Lower leg skin (tissue), 4 donors: ENCODE results near the gene UBQLN1. TPM values are rescaled to one million over a fixed set of nuclear protein-coding genes. Genes with fewer than 3 reads are reported as not detected.

Experiments used
- DNase-seq, 2 donors: peaks; one replicate each; pipeline ENCODE4 v3.0.0-alpha.2; 2019; ENCODE audit warnings: low spot score in 2 of 2
- H3K4me3 ChIP-seq: fragments of 200-600 bp; sonication (generic); 2 replicates; pipeline ENCODE4 v1.5.1; 2017; ENCODE audit warnings: mild to moderate bottlenecking, low read depth; ENCODE audit not compliant: poor library complexity, severe bottlenecking
- POLR2A ChIP-seq, 2 donors: fragments of 450-650 bp; IDR thresholded peaks; one replicate each; pipeline ENCODE4 v1.6.1; 2016 to 2017; ENCODE audit warnings: antibody characterized with exemption in 2 of 2, mild to moderate bottlenecking in 1 of 2, moderate library complexity in 1 of 2
- WGBS, 2 donors: methylation state at CpG; one replicate each; pipeline ENCODE4 v1.1.5; 2018; 5-methylcytosine and 5-hydroxymethylcytosine counted together
- intact Hi-C: fragments of 100-400 bp; cut with DNase I; formaldehyde crosslinking; loops from one replicate; pipeline ENCODE4 v1.15.0; 2023; ENCODE audit warnings: low total_unique reads
- total RNA-seq, 4 donors: library from RNA; depleted of rRNA; stranded (reverse); fragments of >200 nt; gene quantifications; one replicate each; pipeline ENCODE4 v1.1.0, GENCODE V29; 2016
- TF ChIP-seq, protein P1 (sequence below), 3 donors: fragments of 450-650 bp; IDR thresholded peaks; one replicate each; pipeline ENCODE4 v1.5.1; 2016; ENCODE audit warnings: antibody characterized with exemption in 3 of 3, mild to moderate bottlenecking in 3 of 3, moderate library complexity in 2 of 3

Gene UBQLN1
- total RNA-seq, 4 donors from 2014 or later = 92.7 to 120 (median 101) TPM

DNA sequence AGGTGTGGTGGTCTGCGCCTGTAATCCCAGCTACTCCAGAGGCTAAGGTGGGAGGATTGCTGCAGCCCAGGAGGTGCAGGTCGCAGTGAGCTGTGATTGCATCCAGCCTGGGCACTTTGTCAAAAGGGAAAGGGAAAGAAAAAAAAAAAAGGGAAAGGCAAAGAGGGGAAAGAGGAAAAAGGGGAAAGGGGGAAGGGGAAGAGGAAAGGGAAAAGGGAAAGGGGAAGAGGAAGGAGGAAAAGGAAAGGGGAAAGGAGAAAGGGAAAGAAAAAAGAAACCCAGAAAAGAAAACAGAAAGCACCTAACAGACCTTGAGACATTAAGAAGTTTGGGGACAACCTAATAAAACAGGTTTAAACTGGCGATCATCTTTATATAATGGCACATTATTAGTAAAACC, 44.8 kb downstream of the UBQLN1 start:
- TF ChIP-seq, protein P1, sequence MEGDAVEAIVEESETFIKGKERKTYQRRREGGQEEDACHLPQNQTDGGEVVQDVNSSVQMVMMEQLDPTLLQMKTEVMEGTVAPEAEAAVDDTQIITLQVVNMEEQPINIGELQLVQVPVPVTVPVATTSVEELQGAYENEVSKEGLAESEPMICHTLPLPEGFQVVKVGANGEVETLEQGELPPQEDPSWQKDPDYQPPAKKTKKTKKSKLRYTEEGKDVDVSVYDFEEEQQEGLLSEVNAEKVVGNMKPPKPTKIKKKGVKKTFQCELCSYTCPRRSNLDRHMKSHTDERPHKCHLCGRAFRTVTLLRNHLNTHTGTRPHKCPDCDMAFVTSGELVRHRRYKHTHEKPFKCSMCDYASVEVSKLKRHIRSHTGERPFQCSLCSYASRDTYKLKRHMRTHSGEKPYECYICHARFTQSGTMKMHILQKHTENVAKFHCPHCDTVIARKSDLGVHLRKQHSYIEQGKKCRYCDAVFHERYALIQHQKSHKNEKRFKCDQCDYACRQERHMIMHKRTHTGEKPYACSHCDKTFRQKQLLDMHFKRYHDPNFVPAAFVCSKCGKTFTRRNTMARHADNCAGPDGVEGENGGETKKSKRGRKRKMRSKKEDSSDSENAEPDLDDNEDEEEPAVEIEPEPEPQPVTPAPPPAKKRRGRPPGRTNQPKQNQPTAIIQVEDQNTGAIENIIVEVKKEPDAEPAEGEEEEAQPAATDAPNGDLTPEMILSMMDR (IDR thresholded peaks at IDR 0.05) = no peak
- TF ChIP-seq POLR2A (IDR thresholded peaks at IDR 0.05) = no peak
- 93 to 99% methylated on average over 3 of the region's 3 CpGs for WGBS, 2 donors
- DNase-seq = no peak
- H3K4me3 ChIP-seq = no peak overlapping the region
- intact Hi-C loops = no loop called here

DNA sequence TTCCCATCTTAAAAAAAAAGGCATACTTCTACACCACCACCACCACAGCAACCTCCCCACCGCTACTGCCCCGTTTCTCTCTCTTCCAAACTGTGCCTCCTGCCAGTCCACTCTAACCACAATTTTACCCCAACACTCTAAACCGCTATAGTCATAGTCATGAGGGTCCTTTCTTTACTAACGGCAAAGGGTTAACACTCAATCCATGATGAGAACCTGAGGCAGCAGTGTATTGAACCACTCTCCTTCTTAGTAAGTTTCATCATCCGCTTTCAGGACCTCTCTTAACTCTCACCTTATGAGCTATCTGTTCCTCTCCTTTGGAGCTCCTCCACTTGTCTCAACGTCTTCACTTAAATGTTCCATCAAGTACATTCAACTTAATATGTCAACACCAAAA, 50.8 kb downstream of the UBQLN1 start:
- no peak overlapping the region for H3K4me3 ChIP-seq
- WGBS, 2 donors = 84 to 92% methylated on average over 6 of the region's 6 CpGs
- intact Hi-C loops = no loop called here
- TF ChIP-seq, protein P1 (IDR thresholded peaks at IDR 0.05) = no peak
- TF ChIP-seq POLR2A (IDR thresholded peaks at IDR 0.05) = no peak
- DNase-seq = no peak

DNA sequence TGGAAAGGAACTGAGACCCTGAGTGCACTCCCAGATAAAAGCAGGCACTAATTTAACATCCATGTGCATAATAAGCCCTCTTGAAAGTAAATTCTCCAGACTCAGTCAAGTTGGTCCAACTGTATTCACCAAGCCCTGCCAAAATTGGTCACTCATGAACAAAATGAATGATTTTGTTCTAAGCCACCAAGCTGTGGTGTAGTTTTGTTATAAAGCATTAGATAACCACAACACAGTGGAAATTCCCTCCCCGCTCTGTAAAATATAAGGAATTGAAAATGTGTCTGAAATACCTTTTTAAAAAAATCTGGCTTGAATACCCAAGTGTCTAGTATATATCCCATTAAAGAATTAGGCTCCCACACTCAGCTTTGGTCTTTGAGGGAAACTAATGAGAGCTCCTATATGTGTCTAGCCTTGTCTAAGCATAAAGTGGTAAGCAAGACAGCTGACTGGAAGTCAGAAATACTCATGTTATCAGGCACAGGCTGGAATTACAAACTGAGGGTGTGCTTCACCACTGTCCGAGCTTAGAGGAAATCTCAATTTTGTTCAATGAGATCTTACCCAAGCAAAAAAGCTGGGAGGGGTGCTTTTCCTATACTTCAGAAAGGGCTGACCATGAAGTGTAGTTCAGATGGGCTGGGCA, 51.6 kb downstream of the UBQLN1 start:
- WGBS, 2 donors = 86 to 98% methylated on average over 2 of the region's 2 CpGs
- intact Hi-C loops = no loop called here
- no peak for TF ChIP-seq POLR2A (IDR thresholded peaks at IDR 0.05)
- TF ChIP-seq, protein P1 (IDR thresholded peaks at IDR 0.05) = no peak

DNA sequence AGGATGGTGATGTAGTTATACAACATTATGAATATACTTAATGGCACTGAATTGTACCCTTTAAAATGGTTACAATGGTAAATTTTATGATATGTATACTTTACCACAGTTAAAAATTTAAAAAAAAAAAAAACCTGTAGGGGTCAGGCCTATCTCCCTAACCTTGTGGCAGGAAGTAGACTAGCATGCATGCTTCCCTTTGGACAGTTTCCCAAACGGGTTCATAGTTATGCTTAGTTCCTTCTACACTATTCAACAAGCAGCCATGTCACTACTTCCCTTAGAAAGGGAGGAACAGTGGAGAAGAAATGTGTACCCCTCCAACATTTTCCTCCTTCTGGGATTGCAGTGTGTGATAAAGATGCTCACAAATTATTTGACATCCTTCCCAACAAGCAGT, 52.3 kb downstream of the UBQLN1 start:
- TF ChIP-seq, protein P1 (IDR thresholded peaks at IDR 0.05) = no peak
- TF ChIP-seq POLR2A (IDR thresholded peaks at IDR 0.05) = no peak
- intact Hi-C loops = no loop called here
- no peak for DNase-seq
- 61 to 72% methylated on average over 1 of the region's 1 CpG for WGBS, 2 donors
- no peak overlapping the region for H3K4me3 ChIP-seq

More for the DNA sequence above, 51.6 kb downstream of the UBQLN1 start:
- no peak overlapping the region for H3K4me3 ChIP-seq
- DNase-seq = no peak

DNA sequence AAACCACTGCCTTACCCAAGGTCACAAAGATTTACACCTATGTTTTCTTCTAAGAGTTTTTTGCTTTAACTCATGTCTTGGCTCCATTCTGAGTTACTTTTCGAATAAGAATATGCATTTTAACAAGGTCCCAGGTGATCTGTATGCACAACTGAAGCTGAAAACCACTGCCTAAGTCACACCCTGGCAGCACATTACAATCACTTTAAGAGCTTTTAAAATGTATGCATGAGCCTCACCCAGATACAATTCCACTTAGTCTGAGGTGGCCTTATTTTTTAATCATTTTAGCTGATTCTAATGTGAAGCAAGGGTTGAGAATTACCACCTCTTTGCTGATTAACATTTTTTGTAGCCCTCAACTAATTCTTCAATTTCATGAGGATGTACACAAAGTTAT, 55.3 kb downstream of the UBQLN1 start:
- WGBS, 2 donors = 100% methylated on average over 1 of the region's 1 CpG
- H3K4me3 ChIP-seq = no peak overlapping the region
- no peak for TF ChIP-seq POLR2A (IDR thresholded peaks at IDR 0.05)
- TF ChIP-seq, protein P1 (IDR thresholded peaks at IDR 0.05) = no peak
- intact Hi-C loops = no loop called here
- no peak for DNase-seq

DNA sequence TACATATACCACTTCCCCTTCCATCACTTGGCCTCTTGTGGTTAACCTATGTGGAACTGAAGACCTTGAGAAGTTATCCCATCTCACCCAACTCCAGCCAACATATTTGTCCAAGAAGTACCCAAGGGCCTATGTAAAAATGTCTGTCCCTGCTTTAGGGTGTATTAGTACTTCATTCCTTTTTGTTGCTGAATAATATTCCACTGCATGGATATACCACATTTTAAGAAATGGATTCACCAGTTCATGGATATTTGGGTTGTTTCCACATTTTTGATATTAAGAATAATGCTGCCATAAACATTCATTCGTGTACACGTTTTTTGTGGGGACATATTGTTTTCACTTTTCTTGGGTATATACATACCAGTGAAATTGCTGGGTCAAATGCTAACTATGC, 56.2 kb downstream of the UBQLN1 start:
- 92 to 100% methylated on average over 2 of the region's 2 CpGs for WGBS, 2 donors
- intact Hi-C loops = no loop called here

More for the DNA sequence above, 56.2 kb downstream of the UBQLN1 start:
- no peak for TF ChIP-seq POLR2A (IDR thresholded peaks at IDR 0.05)
- TF ChIP-seq, protein P1 (IDR thresholded peaks at IDR 0.05) = no peak
- DNase-seq = no peak
- H3K4me3 ChIP-seq = no peak overlapping the region
